HG02763 (cell line): ENCODE data around the gene TPRG1L.

ENCODE experiments used
- ATAC-seq: cut with Tn5 transposase; IDR thresholded peaks from one replicate; pipeline ENCODE4 v1.9.1; 2021; ENCODE audit warnings: mild to moderate bottlenecking, moderate library complexity; ENCODE audit not compliant: unreplicated experiment

The TPRG1L gene

GRCh38 chr1:3660704-3661103, 35.9 kb downstream of the TPRG1L start:
- ATAC-seq = no peak

- no peak for ATAC-seq
Measured at GRCh38 chr1:3661631-3662030, 36.8 kb downstream of the TPRG1L start.

GRCh38 chr1:3662080-3662671, 37.4 kb downstream of the TPRG1L start:
- no peak for ATAC-seq

- ATAC-seq = no peak
Measured at GRCh38 chr1:3663999-3664699, 39.3 kb downstream of the TPRG1L start.

- no peak for ATAC-seq
Measured at GRCh38 chr1:3664700-3665375, 40.0 kb downstream of the TPRG1L start.

GRCh38 chr1:3668148-3668547, 43.3 kb downstream of the TPRG1L start:
- ATAC-seq = no peak

GRCh38 chr1:3668585-3669300, 43.9 kb downstream of the TPRG1L start:
- no peak for ATAC-seq

GRCh38 chr1:3669421-3669821, 44.6 kb downstream of the TPRG1L start:
- no peak for ATAC-seq

- no peak for ATAC-seq
Measured at GRCh38 chr1:3669971-3670431, 45.2 kb downstream of the TPRG1L start.

GRCh38 chr1:3670823-3671265, 46.0 kb downstream of the TPRG1L start:
- ATAC-seq = no peak

GRCh38 chr1:3671371-3672180, 46.8 kb downstream of the TPRG1L start:
- no peak for ATAC-seq

GRCh38 chr1:3672231-3672970, 47.6 kb downstream of the TPRG1L start:
- ATAC-seq = no peak

GRCh38 chr1:3672971-3673361, 48.2 kb downstream of the TPRG1L start:
- no peak for ATAC-seq

- no peak for ATAC-seq
Measured at GRCh38 chr1:3673381-3674099, 48.7 kb downstream of the TPRG1L start.

- no peak for ATAC-seq
Measured at GRCh38 chr1:3674100-3675094, 49.6 kb downstream of the TPRG1L start.

- ATAC-seq = no peak
Measured at GRCh38 chr1:3675436-3675835, 50.6 kb downstream of the TPRG1L start.

- ATAC-seq = peak; percentile 55
Measured at GRCh38 chr1:3676581-3677470, 52.0 kb downstream of the TPRG1L start.
